ENCODE results near the gene ARHGEF16.

ARHGEF16 gene

GRCh38 chr1:3411806-3412205, 42.7 kb upstream of the ARHGEF16 start:
- H2AFZ ChIP-seq, result no peak overlapping the region
- no peaks in the 10 kb centered on the region for H3K9me3 ChIP-seq (ENCODE audit: control insufficient read depth, low read length)
- H3K27ac ChIP-seq, result no peak overlapping the region
- H3K4me3 ChIP-seq (ENCODE audit: low read depth, low read length), result no peak overlapping the region
- no peaks in the 10 kb centered on the region for H3K36me3 ChIP-seq (ENCODE audit: control insufficient read depth, insufficient read depth, low read length)
- no peak overlapping the region for H3K9ac ChIP-seq
- no peaks in the 10 kb centered on the region for H3K4me1 ChIP-seq
- no peaks in the 10 kb centered on the region for H3K27me3 ChIP-seq (ENCODE audit: control insufficient read depth, insufficient read depth, low read length)
- no peak overlapping the region for H3K4me2 ChIP-seq (ENCODE audit: low read length)
- no peaks in the 10 kb centered on the region for H3K79me2 ChIP-seq
- TF ChIP-seq CTCF (IDR thresholded peaks at IDR 0.05), result no peak

- no peak for TF ChIP-seq CTCF (IDR thresholded peaks at IDR 0.05)
- H3K27ac ChIP-seq, result no peak overlapping the region
- no peak overlapping the region for H2AFZ ChIP-seq
- H3K79me2 ChIP-seq, result no peaks in the 10 kb centered on the region
- H3K4me3 ChIP-seq (ENCODE audit: low read depth, low read length), result no peak overlapping the region
- H3K27me3 ChIP-seq (ENCODE audit: control insufficient read depth, insufficient read depth, low read length), result no peaks in the 10 kb centered on the region
- no peaks in the 10 kb centered on the region for H3K36me3 ChIP-seq (ENCODE audit: control insufficient read depth, insufficient read depth, low read length)
- H3K9ac ChIP-seq, result no peak overlapping the region
- H3K4me1 ChIP-seq, result no peaks in the 10 kb centered on the region
- no peaks in the 10 kb centered on the region for H3K9me3 ChIP-seq (ENCODE audit: control insufficient read depth, low read length)
- no peak overlapping the region for H3K4me2 ChIP-seq (ENCODE audit: low read length)
Observed at GRCh38 chr1:3412376-3412775, 42.1 kb upstream of the ARHGEF16 start.

GRCh38 chr1:3413975-3414710, 40.3 kb upstream of the ARHGEF16 start:
- no peak overlapping the region for H3K4me3 ChIP-seq (ENCODE audit: low read depth, low read length)
- no peak overlapping the region for H2AFZ ChIP-seq
- no peaks in the 10 kb centered on the region for H3K9me3 ChIP-seq (ENCODE audit: control insufficient read depth, low read length)
- no peaks in the 10 kb centered on the region for H3K4me1 ChIP-seq
- no peaks in the 10 kb centered on the region for H3K79me2 ChIP-seq
- TF ChIP-seq CTCF (IDR thresholded peaks at IDR 0.05), result no peak
- no peak overlapping the region for H3K9ac ChIP-seq
- H3K4me2 ChIP-seq (ENCODE audit: low read length), result no peak overlapping the region
- H3K27ac ChIP-seq, result no peak overlapping the region
- H3K36me3 ChIP-seq (ENCODE audit: control insufficient read depth, insufficient read depth, low read length), result no peaks in the 10 kb centered on the region
- no peaks in the 10 kb centered on the region for H3K27me3 ChIP-seq (ENCODE audit: control insufficient read depth, insufficient read depth, low read length)

DNA sequence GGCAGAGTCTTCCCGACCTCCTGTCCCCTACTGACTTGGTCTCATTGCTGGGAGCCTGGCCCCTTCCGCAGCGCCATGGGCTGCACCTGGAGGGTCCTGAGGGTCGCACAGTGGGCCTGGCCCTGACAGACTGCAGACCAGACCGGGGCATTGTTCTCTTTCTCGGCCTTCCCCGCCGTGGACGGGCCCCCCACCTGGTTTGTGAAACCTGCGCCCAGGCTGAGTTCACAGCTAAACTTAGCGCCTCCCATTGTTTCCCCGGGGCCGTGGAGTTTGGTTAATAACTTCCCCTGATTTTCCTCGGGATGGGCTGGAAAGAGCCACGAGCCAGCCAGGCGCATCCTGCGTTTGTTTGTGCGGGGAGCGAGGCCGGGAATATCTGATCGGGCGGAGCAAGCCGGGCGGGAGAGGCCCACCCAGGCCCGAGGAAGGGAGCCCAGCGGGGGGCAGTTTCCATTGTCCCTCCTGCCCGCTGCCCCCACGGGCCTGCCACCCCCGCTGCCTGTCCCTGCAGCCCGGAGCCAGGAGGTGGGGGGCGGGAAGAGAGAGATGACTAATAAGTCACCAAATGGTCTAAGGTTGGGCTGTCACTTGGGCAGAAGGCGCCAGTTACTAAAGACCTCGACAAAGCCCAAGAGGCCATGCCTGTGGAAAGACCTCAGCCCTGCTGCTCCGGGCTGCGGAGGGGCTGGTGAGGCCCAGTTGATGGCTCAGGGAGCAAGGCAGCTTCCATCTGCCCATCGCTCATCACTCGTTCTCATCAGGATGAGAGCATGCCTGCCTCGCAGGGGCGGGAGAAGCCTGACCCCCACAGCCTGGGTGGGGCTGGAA, 39.0 kb upstream of the ARHGEF16 start:
- Histone ChIP-seq H3K4me2 (ENCODE audit: low read length) (no peak overlapping the region), H3K9ac (no peak overlapping the region), H3K27me3 (ENCODE audit: control insufficient read depth, insufficient read depth, low read length) (no peaks in the 10 kb centered on the region), H3K4me1 (no peaks in the 10 kb centered on the region), H3K9me3 (ENCODE audit: control insufficient read depth, low read length) (no peaks in the 10 kb centered on the region), H3K79me2 (no peaks in the 10 kb centered on the region), H3K36me3 (ENCODE audit: control insufficient read depth, insufficient read depth, low read length) (no peaks in the 10 kb centered on the region), H3K27ac (no peak overlapping the region), H2AFZ (no peak overlapping the region), H3K4me3 (ENCODE audit: low read depth, low read length) (no peak overlapping the region)
- TF ChIP-seq CTCF (IDR thresholded peaks at IDR 0.05), result no peak
